Hepatic stellate cell (primary cell): Measurements from ENCODE around the gene PTH2.

Source experiments
- DNase-seq: peaks from one replicate; pipeline ENCODE4 v3.0.0; 2011; ENCODE audit warnings: low spot score

The PTH2 gene

GRCh38 chr19:49409441-49410029 lies 13.7 kb downstream of the PTH2 start:
- DNase-seq = no peak

- DNase-seq = no peak
Observed at GRCh38 chr19:49408816-49409440, 14.3 kb downstream of the PTH2 start.

GRCh38 chr19:49407482-49408015 lies 15.7 kb downstream of the PTH2 start:
- DNase-seq = no peak

GRCh38 chr19:49407079-49407478 lies 16.2 kb downstream of the PTH2 start:
- no peak for DNase-seq

GRCh38 chr19:49403404-49404187 lies 19.6 kb downstream of the PTH2 start:
- no peak for DNase-seq

- DNase-seq = no peak
Observed at GRCh38 chr19:49400029-49400428, 23.2 kb downstream of the PTH2 start.

GRCh38 chr19:49398931-49399330 lies 24.3 kb downstream of the PTH2 start:
- no peak for DNase-seq

GRCh38 chr19:49398001-49398615 lies 25.1 kb downstream of the PTH2 start:
- DNase-seq = no peak

GRCh38 chr19:49396738-49397505 lies 26.3 kb downstream of the PTH2 start:
- DNase-seq = no peak

- no peak for DNase-seq
Observed at GRCh38 chr19:49395581-49396407, 27.4 kb downstream of the PTH2 start.

GRCh38 chr19:49393881-49394280 lies 29.4 kb downstream of the PTH2 start:
- no peak for DNase-seq

GRCh38 chr19:49391581-49392399 lies 31.5 kb downstream of the PTH2 start:
- DNase-seq = peak; percentile 80

- DNase-seq = no peak
Observed at GRCh38 chr19:49390929-49391359, 32.3 kb downstream of the PTH2 start.

GRCh38 chr19:49390131-49390928 lies 32.9 kb downstream of the PTH2 start:
- DNase-seq = no peak

- DNase-seq = no peak
Observed at GRCh38 chr19:49389406-49389805, 33.8 kb downstream of the PTH2 start.

GRCh38 chr19:49387936-49388372 lies 35.3 kb downstream of the PTH2 start, which contains the start of gene KASH5:
Gene KASH5, plus strand, starts transcription at chr19:49388249. Its CDS starts 2,635 bp downstream, at chr19:49390884.
- no peak for DNase-seq

GRCh38 chr19:49383599-49383998 lies 39.6 kb downstream of the PTH2 start:
- DNase-seq = no peak

GRCh38 chr19:49382639-49383038 lies 40.6 kb downstream of the PTH2 start:
- DNase-seq = no peak

- no peak for DNase-seq
Observed at GRCh38 chr19:49380391-49380790, 42.9 kb downstream of the PTH2 start.
